DND-41 (cell line): Measurements from ENCODE around the gene RPGRIP1L.

ENCODE experiments used
- ATAC-seq: fragments of 200-7000 bp; cut with Tn5 transposase; 3 replicates; pipeline ENCODE4 v1.9.1; 2021; ENCODE audit warnings: low read depth; ENCODE audit not compliant: insufficient read depth
- DNase-seq: peaks from one replicate; pipeline ENCODE4 v3.0.0-alpha.2; 2020
- H2AFZ ChIP-seq: 2 replicates; pipeline ENCODE4 v1.6.0; 2012; ENCODE audit warnings: low read depth, low read length
- H3K27ac ChIP-seq: 2 replicates; pipeline ENCODE4 v1.5.1; 2012; ENCODE audit warnings: low read length, inconsistent platforms
- H3K27me3 ChIP-seq: fragments of 200-600 bp; sonication (generic); 2 replicates; pipeline ENCODE4 v1.6.0; 2012; ENCODE audit warnings: low read length, mild to moderate bottlenecking, inconsistent platforms; ENCODE audit not compliant: insufficient read depth, poor library complexity
- H3K36me3 ChIP-seq: 2 replicates; pipeline ENCODE4 v1.5.1; 2012; ENCODE audit warnings: low read length, inconsistent platforms; ENCODE audit not compliant: insufficient read depth
- H3K4me1 ChIP-seq: 2 replicates; pipeline ENCODE4 v1.5.1; 2012; ENCODE audit warnings: mild to moderate bottlenecking, low read length; ENCODE audit not compliant: insufficient read depth
- H3K4me2 ChIP-seq: 2 replicates; pipeline ENCODE4 v1.6.0; 2012; ENCODE audit warnings: mild to moderate bottlenecking, moderate library complexity, low read length, inconsistent platforms; ENCODE audit not compliant: insufficient read depth
- H3K4me3 ChIP-seq, 2 experiments: fragments of 200-600 bp in 1 of 2; shearing (Covaris generic) in 1 of 2; 2 replicates each; pipeline ENCODE4 v1.5.1; 2012 to 2016; ENCODE audit warnings: inconsistent platforms in 2 of 2, low read length in 2 of 2, mild to moderate bottlenecking in 2 of 2, low read depth in 1 of 2, moderate library complexity in 1 of 2
- H3K79me2 ChIP-seq: 2 replicates; pipeline ENCODE4 v1.6.0; 2012; ENCODE audit warnings: low read length, inconsistent platforms; ENCODE audit not compliant: insufficient read depth
- H3K9ac ChIP-seq: 2 replicates; pipeline ENCODE4 v1.6.0; 2012; ENCODE audit warnings: low read depth, mild to moderate bottlenecking, inconsistent platforms, low read length, moderate library complexity
- H3K9me3 ChIP-seq: 2 replicates; pipeline ENCODE4 v1.5.1; 2012; ENCODE audit warnings: low read length, moderate library complexity, mild to moderate bottlenecking, inconsistent platforms; ENCODE audit not compliant: insufficient read depth, severe bottlenecking
- H4K20me1 ChIP-seq: 2 replicates; pipeline ENCODE4 v1.6.0; 2012; ENCODE audit warnings: low read length; ENCODE audit not compliant: insufficient read depth
- EZH2 ChIP-seq: IDR thresholded peaks from 3 replicates; pipeline ENCODE4 v1.6.1; 2012; ENCODE audit warnings: borderline replicate concordance, low read depth, mild to moderate bottlenecking, moderate library complexity, low read length, inconsistent platforms; ENCODE audit not compliant: severe bottlenecking
- TF ChIP-seq, protein P1 (sequence below): IDR thresholded peaks from 2 replicates; pipeline ENCODE4 v1.5.1; 2012; ENCODE audit warnings: borderline replicate concordance, low read length, moderate library complexity, mild to moderate bottlenecking; ENCODE audit not compliant: poor library complexity, severe bottlenecking; ENCODE audit errors: extremely low read depth

Gene RPGRIP1L

DNA sequence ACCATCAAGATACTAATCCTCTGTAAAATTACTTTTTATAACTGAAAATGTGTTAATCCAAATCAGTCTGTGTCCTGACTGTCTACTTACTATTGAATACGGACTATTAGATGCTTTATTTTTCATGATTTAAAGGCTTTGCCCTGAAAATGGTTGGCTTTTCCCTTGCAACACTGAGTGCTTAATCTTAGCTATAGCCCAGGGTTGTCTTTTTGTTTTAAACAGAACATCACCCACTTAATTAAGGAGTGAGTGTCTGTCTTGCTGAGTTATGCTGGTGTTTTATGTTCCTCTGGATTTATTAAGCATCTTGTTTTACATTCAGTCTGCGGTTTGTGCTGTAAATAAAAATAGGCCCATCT lies 11.3 kb upstream of the RPGRIP1L start:
- H4K20me1 ChIP-seq = peaks cover 12% of the 10 kb centered on the region; the same call in 1 of the 2 replicates
- H3K79me2 ChIP-seq = peaks cover 88% of the 10 kb centered on the region
- no peaks in the 10 kb centered on the region for H3K4me1 ChIP-seq
- H3K27me3 ChIP-seq = no peaks in the 10 kb centered on the region
- no peaks in the 10 kb centered on the region for H3K36me3 ChIP-seq
- no peak overlapping the region for H3K27ac ChIP-seq
- H3K4me2 ChIP-seq = no peak overlapping the region
- no peaks in the 10 kb centered on the region for H3K9me3 ChIP-seq
- no peak for ATAC-seq
- DNase-seq = no peak
- H3K9ac ChIP-seq = no peak overlapping the region
- no peak overlapping the region for H3K4me3 ChIP-seq
- TF ChIP-seq, protein P1, sequence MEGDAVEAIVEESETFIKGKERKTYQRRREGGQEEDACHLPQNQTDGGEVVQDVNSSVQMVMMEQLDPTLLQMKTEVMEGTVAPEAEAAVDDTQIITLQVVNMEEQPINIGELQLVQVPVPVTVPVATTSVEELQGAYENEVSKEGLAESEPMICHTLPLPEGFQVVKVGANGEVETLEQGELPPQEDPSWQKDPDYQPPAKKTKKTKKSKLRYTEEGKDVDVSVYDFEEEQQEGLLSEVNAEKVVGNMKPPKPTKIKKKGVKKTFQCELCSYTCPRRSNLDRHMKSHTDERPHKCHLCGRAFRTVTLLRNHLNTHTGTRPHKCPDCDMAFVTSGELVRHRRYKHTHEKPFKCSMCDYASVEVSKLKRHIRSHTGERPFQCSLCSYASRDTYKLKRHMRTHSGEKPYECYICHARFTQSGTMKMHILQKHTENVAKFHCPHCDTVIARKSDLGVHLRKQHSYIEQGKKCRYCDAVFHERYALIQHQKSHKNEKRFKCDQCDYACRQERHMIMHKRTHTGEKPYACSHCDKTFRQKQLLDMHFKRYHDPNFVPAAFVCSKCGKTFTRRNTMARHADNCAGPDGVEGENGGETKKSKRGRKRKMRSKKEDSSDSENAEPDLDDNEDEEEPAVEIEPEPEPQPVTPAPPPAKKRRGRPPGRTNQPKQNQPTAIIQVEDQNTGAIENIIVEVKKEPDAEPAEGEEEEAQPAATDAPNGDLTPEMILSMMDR = no peak
- TF ChIP-seq EZH2 = no peak
- no peak overlapping the region for H2AFZ ChIP-seq

DNA sequence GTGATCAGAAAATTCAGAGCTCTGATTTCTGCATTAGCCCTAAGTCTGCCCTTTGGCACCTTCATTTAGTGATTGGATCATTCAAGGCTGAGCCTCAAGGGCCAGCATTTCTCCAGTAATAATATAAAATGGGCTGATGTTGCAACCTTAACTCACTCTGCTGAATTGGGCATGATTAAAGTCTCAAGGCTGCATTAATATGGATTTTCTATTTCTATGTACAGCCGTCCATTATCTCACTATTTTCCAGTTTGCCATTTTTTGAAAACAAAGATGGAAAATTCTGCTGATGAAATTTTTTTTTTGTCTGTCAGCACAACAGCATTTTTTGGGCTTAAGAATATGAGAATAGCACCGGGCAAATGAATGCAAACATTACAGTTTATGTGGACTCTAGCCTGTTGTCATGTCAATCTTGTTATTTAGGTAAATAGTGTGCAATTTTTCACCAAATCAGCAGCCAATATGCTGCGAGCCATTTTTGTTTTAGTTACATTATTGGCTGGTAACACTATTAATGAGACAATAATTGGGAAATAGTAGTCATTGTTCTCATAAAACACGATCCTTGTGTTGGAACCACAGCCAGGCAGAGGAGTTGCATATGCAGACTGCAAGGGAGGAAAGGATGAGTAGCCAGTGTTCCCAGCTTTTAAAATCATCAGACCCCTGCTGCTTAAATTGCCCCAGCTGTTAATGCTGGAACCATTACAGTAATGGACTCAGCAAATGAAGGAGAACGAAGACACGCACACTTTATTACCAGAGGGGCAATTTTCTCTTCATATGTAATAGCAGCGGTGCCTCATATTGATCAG lies 10.8 kb upstream of the RPGRIP1L start:
- H3K4me3 ChIP-seq = no peak overlapping the region
- DNase-seq (no peak), ATAC-seq (no peak)
- H3K9me3 ChIP-seq = no peaks in the 10 kb centered on the region
- H3K79me2 ChIP-seq = peaks cover 87% of the 10 kb centered on the region
- H3K36me3 ChIP-seq = no peaks in the 10 kb centered on the region
- H3K9ac ChIP-seq = no peak overlapping the region
- no peak overlapping the region for H3K4me2 ChIP-seq
- H3K4me1 ChIP-seq = no peaks in the 10 kb centered on the region
- TF ChIP-seq, protein P1 = no peak
- TF ChIP-seq EZH2 = no peak
- H2AFZ ChIP-seq = no peak overlapping the region
- H4K20me1 ChIP-seq = peaks cover 10% of the 10 kb centered on the region; the same call in 1 of the 2 replicates
- no peaks in the 10 kb centered on the region for H3K27me3 ChIP-seq
- H3K27ac ChIP-seq = no peak overlapping the region

DNA sequence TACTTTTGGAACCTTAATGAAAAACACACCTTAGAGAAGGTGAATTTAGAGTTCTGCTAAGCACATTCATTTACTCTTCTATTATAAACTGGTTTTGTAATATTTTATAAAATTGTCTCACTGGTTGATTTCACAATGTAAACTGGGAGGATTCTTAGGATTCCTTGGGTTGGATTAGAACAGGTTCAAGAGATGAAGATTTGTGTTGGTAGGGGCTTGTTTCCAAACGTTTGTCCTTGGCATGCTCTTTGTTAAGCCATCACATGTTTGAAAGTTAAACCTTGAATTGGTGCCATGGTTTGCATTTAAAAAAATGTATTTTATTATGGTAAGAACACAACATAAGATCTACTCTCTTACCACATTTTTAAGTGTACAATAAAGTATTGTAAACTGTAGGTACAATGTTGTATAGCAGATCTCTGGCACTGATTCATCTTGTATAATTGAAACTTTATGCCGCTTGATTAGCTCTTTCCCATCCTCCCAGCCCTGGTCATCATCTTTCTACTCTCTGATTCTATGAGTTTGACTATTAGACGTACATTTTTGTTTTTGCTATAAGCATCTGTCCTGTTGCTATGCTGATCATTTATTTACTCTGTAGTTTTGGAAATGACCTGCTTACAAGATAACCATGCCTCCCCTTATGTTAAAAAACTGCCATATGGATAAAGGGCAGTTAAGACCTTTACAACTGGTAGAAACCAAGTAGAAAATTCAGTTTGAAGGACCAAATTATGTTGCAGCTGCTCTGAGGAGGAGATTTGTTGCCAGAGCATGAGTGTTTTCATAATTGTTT lies 9.9 kb upstream of the RPGRIP1L start:
- DNase-seq = no peak
- Histone ChIP-seq H3K27ac (no peak overlapping the region), H3K4me3 (no peak overlapping the region)

More for the DNA sequence above, 9.9 kb upstream of the RPGRIP1L start:
- H3K4me1 ChIP-seq = no peaks in the 10 kb centered on the region
- no peak overlapping the region for H3K9ac ChIP-seq
- H3K36me3 ChIP-seq = no peaks in the 10 kb centered on the region
- TF ChIP-seq, protein P1 = no peak
- no peak for TF ChIP-seq EZH2
- no peak overlapping the region for H3K4me2 ChIP-seq
- no peak for ATAC-seq
- peaks cover 88% of the 10 kb centered on the region for H3K79me2 ChIP-seq
- no peaks in the 10 kb centered on the region for H3K9me3 ChIP-seq
- H4K20me1 ChIP-seq = peaks cover 10% of the 10 kb centered on the region; the same call in 1 of the 2 replicates
- H2AFZ ChIP-seq = no peak overlapping the region
- H3K27me3 ChIP-seq = no peaks in the 10 kb centered on the region
